Renal pelvis (tissue), 12 donors: ENCODE results near the gene EDC3. TPM values are rescaled to one million over a fixed set of nuclear protein-coding genes. Genes with fewer than 3 reads are reported as not detected.
"Not testable (repeated sequence)": the region's sequence is repeated elsewhere in the genome, so short reads cannot be mapped to it uniquely, and the experiment has no call there.

Experiments used
- DNase-seq: peaks from one replicate; pipeline ENCODE4 v3.0.0-alpha.2; 2013
- long read RNA-seq, 16 experiments: transcript quantifications; one replicate each; lab custom pipeline, GENCODE V29; 2026
- polyA plus RNA-seq, 3 donors: library from polyadenylated mRNA; unstranded; fragments of 120-200 nt; gene quantifications; one replicate each; pipeline ENCODE4 v1.2.1, GENCODE V29; 2013; ENCODE audit not compliant: insufficient read length in 3 of 3

EDC3 gene
- polyA plus RNA-seq = 10 to 100 TPM; 39.0 to 45.6 (median 39.2) TPM
- long read RNA-seq, donor 1, transcript EDC3-201 (7 exons, 3,763 nt) = major isoform, 8 of 9 reads
- long read RNA-seq, donor 1, partial matches to known transcripts = 0 of 9 reads
- long read RNA-seq, donor 1, other reads (novel, unspliced or antisense) = 0 of 9 reads
- long read RNA-seq, donor 2, transcript EDC3-201 (7 exons, 3,763 nt) = major isoform, 10 of 22 reads
- long read RNA-seq, donor 2, transcript EDC3-214 (8 exons, 1,825 nt) = minor isoform, 5 of 22 reads
- long read RNA-seq, donor 2, partial matches to known transcripts = 5 of 22 reads
- long read RNA-seq, donor 2, other reads (novel, unspliced or antisense) = 0 of 22 reads
- long read RNA-seq, donor 3, transcript EDC3-201 (7 exons, 3,763 nt) = major isoform, 5 of 13 reads
- long read RNA-seq, donor 3, partial matches to known transcripts = 7 of 13 reads
- long read RNA-seq, donor 3, other reads (novel, unspliced or antisense) = 0 of 13 reads
- long read RNA-seq, donor 4, transcript EDC3-201 (7 exons, 3,763 nt) = major isoform, 12 of 16 reads
- long read RNA-seq, donor 4, partial matches to known transcripts = 0 of 16 reads
- long read RNA-seq, donor 4, other reads (novel, unspliced or antisense) = 0 of 16 reads
- long read RNA-seq, donor 5, partial matches to known transcripts = 0 of 5 reads
- long read RNA-seq, donor 5, other reads (novel, unspliced or antisense) = 0 of 5 reads
- long read RNA-seq, donor 6, transcript EDC3-201 (7 exons, 3,763 nt) = major isoform, 11 of 20 reads
- long read RNA-seq, donor 6, partial matches to known transcripts = 5 of 20 reads
- long read RNA-seq, donor 6, other reads (novel, unspliced or antisense) = 0 of 20 reads
- long read RNA-seq, donor 7, transcript EDC3-201 (7 exons, 3,763 nt) = major isoform, 12 of 22 reads
- long read RNA-seq, donor 7, partial matches to known transcripts = 5 of 22 reads
- long read RNA-seq, donor 7, other reads (novel, unspliced or antisense) = 0 of 22 reads
- long read RNA-seq, donor 8, partial matches to known transcripts = 0 of 3 reads
- long read RNA-seq, donor 8, other reads (novel, unspliced or antisense) = 0 of 3 reads
- long read RNA-seq, donor 9, transcript EDC3-201 (7 exons, 3,763 nt) = major isoform, 7 of 16 reads
- long read RNA-seq, donor 9, partial matches to known transcripts = 6 of 16 reads
- long read RNA-seq, donor 9, other reads (novel, unspliced or antisense) = 0 of 16 reads
- long read RNA-seq, donor 10, partial matches to known transcripts = 12 of 16 reads
- long read RNA-seq, donor 10, other reads (novel, unspliced or antisense) = 0 of 16 reads
- long read RNA-seq, donor 11, partial matches to known transcripts = 0 of 2 reads
- long read RNA-seq, donor 11, other reads (novel, unspliced or antisense) = 0 of 2 reads
- long read RNA-seq, donor 12, transcript EDC3-201 (7 exons, 3,763 nt) = major isoform, 15 of 19 reads
- long read RNA-seq, donor 12, partial matches to known transcripts = 0 of 19 reads
- long read RNA-seq, donor 12, other reads (novel, unspliced or antisense) = 0 of 19 reads
- long read RNA-seq, donor 13, transcript EDC3-217 (2 exons, 533 nt) = major isoform, 5 of 14 reads
- long read RNA-seq, donor 13, partial matches to known transcripts = 6 of 14 reads
- long read RNA-seq, donor 13, other reads (novel, unspliced or antisense) = 0 of 14 reads
- long read RNA-seq, donor 14 = 0 reads
- long read RNA-seq, donor 15 = 0 reads
- long read RNA-seq, donor 16, transcript EDC3-201 (7 exons, 3,763 nt) = major isoform, 5 of 8 reads
- long read RNA-seq, donor 16, partial matches to known transcripts = 0 of 8 reads
- long read RNA-seq, donor 16, other reads (novel, unspliced or antisense) = 0 of 8 reads

GRCh38 chr15:74695597-74696397, at the start of gene EDC3:
EDC3 (minus strand) TSS chr15:74696024; CDS start chr15:74675124, 20,900 bp downstream.
- peak; percentile 95 for DNase-seq

GRCh38 chr15:74742422-74742821, 46.6 kb upstream of the EDC3 start:
- no peak for DNase-seq

- DNase-seq = not testable (repeated sequence)
These were observed 42.4 kb upstream of the EDC3 start for GRCh38 chr15:74738239-74738638.

- no peak for DNase-seq
These were observed 39.5 kb upstream of the EDC3 start for GRCh38 chr15:74735305-74735704.

GRCh38 chr15:74733269-74733668, 37.4 kb upstream of the EDC3 start:
- no peak for DNase-seq

- DNase-seq = no peak
These were observed 37.0 kb upstream of the EDC3 start for GRCh38 chr15:74732846-74733245.

- DNase-seq = no peak
These were observed 34.9 kb upstream of the EDC3 start for GRCh38 chr15:74730619-74731316.

GRCh38 chr15:74729372-74729771, 33.5 kb upstream of the EDC3 start:
- DNase-seq = not testable (repeated sequence)

- not testable (repeated sequence) for DNase-seq
These were observed 32.9 kb upstream of the EDC3 start for GRCh38 chr15:74728699-74729098.

- no peak for DNase-seq
These were observed 31.9 kb upstream of the EDC3 start for GRCh38 chr15:74727727-74728126.

GRCh38 chr15:74726774-74727164, 30.9 kb upstream of the EDC3 start:
- DNase-seq = no peak

GRCh38 chr15:74725845-74726773, 30.3 kb upstream of the EDC3 start:
- no peak for DNase-seq

GRCh38 chr15:74725225-74725774, 29.5 kb upstream of the EDC3 start, which contains the start of gene CYP1A1:
CYP1A1 (minus strand) TSS chr15:74725528; CDS start chr15:74723097, 2,431 bp downstream.
- no peak for DNase-seq

GRCh38 chr15:74724570-74725224, 28.9 kb upstream of the EDC3 start:
- DNase-seq = no peak

- DNase-seq = peak; percentile 67
These were observed 28.0 kb upstream of the EDC3 start for GRCh38 chr15:74723754-74724334.

- no peak for DNase-seq
These were observed 27.4 kb upstream of the EDC3 start for GRCh38 chr15:74723187-74723586.

GRCh38 chr15:74722591-74722990, 26.8 kb upstream of the EDC3 start:
- DNase-seq = no peak
